HepG2 (cell line): ENCODE data around the gene PFDN5. TPM values are rescaled to one million over a fixed set of nuclear protein-coding genes. Genes with fewer than 3 reads are reported as not detected.

Experiments used
- ATAC-seq: fragments of 200-7000 bp; cut with Tn5 transposase; 3 replicates; pipeline ENCODE4 v1.9.1; 2020; ENCODE audit warnings: mild to moderate bottlenecking, moderate library complexity
- BruUV-seq: library from RNA; stranded (reverse); fragments of 400-500 nt; replicated peaks from 2 replicates; lab custom pipeline; 2021; lab: Mats Ljungman, UMichigan
- CTCF ChIA-PET: fragments of 300-600 bp; formaldehyde crosslinking; extraction: SDS; loops from one replicate; lab custom pipeline; 2021; ENCODE audit warnings: low total read pairs, inconsistent platforms, low intra/inter-chr PET ratio; lab: Yijun Ruan, JAX
- POLR2A ChIA-PET: fragments of 350-600 bp; sonication (Branson Sonifier 250); formaldehyde crosslinking; loops from one replicate; lab custom pipeline; 2020; ENCODE audit warnings: antibody characterized with exemption, inconsistent platforms; lab: Yijun Ruan, JAX
- DNase-seq: peaks from one replicate; pipeline ENCODE4 v3.0.0-alpha.2; 2015; ENCODE audit warnings: low spot score
- FAIRE-seq: peaks from 3 replicates; lab custom pipeline; 2011; peaks lifted over from hg19 to GRCh38; lab: Jason Lieb, UNC
- H2AFZ ChIP-seq: one replicate; pipeline ENCODE4 v1.6.1; 2011; ENCODE audit warnings: low read length, inconsistent platforms
- H3K27ac ChIP-seq: fragments of 300-600 bp; 3 replicates; pipeline ENCODE4 v1.8.0; 2011; ENCODE audit warnings: mixed run types, mild to moderate bottlenecking, mixed read lengths, low read length, inconsistent platforms; ENCODE audit not compliant: insufficient read depth; ENCODE audit errors: extremely low read length
- H3K27me3 ChIP-seq, 2 experiments: fragments of 200-600 bp in 1 of 2; 2 replicates in 1 of 2; 3 replicates in 1 of 2; pipeline versions ENCODE4 v1.6.0 to v1.8.0; 2011; ENCODE audit warnings: low read length in 2 of 2, mild to moderate bottlenecking in 2 of 2, moderate library complexity in 2 of 2, inconsistent platforms in 1 of 2; ENCODE audit not compliant: insufficient read depth in 2 of 2, control insufficient read depth in 1 of 2
- H3K36me3 ChIP-seq, 2 experiments: fragments of 200-600 bp in 1 of 2; replicated peaks in 1 of 2; 2 replicates in 1 of 2; 3 replicates in 1 of 2; pipeline versions ENCODE4 v1.5.1 to v1.8.0; 2011; ENCODE audit warnings: low read length in 2 of 2, inconsistent platforms in 1 of 2; ENCODE audit not compliant: insufficient read depth in 2 of 2, control insufficient read depth in 1 of 2
- H3K4me1 ChIP-seq: 2 replicates; pipeline ENCODE4 v1.5.1; 2012; ENCODE audit warnings: low read length, inconsistent platforms; ENCODE audit not compliant: insufficient read depth
- H3K4me2 ChIP-seq: 2 replicates; pipeline ENCODE4 v1.6.0; 2011; ENCODE audit warnings: low read depth, low read length, inconsistent platforms
- H3K4me3 ChIP-seq, 3 experiments: fragments of 200-600 bp in 1 of 3; sonication (generic), shearing (Covaris generic) in 1 of 3; replicated peaks in 1 of 3; 2 replicates each; pipeline ENCODE4 v1.5.1; 2011 to 2016; ENCODE audit warnings: low read length in 3 of 3, inconsistent platforms in 2 of 3, low read depth in 2 of 3, mild to moderate bottlenecking in 2 of 3, control low read depth in 1 of 3, mixed read lengths in 1 of 3; ENCODE audit not compliant: insufficient read depth in 1 of 3
- H3K79me2 ChIP-seq: one replicate; pipeline ENCODE4 v1.6.1; 2011; ENCODE audit warnings: low read length, inconsistent platforms; ENCODE audit not compliant: insufficient read depth
- H3K9ac ChIP-seq: 2 replicates; pipeline ENCODE4 v1.6.0; 2011; ENCODE audit warnings: mild to moderate bottlenecking, low read depth, low read length, inconsistent platforms; ENCODE audit not compliant: insufficient read depth
- H3K9me3 ChIP-seq: 2 replicates; pipeline ENCODE4 v1.5.1; 2012; ENCODE audit warnings: mild to moderate bottlenecking, low read length
- H4K20me1 ChIP-seq: 2 replicates; pipeline ENCODE4 v1.6.0; 2011; ENCODE audit warnings: inconsistent platforms, mild to moderate bottlenecking, low read length, moderate library complexity; ENCODE audit not compliant: insufficient read depth
- GFI1 ChIP-seq: sonication (generic); formaldehyde crosslinking; IDR thresholded peaks from 2 replicates; pipeline ENCODE4 v1.5.0; 2020; ENCODE audit warnings: missing genetic modification reagents, mild to moderate bottlenecking, borderline replicate concordance
- KDM4B ChIP-seq: sonication (generic); formaldehyde crosslinking; IDR thresholded peaks from 2 replicates; pipeline ENCODE4 v1.4.0; 2020; ENCODE audit warnings: missing genetic modification reagents
- SALL1 ChIP-seq: sonication (generic); formaldehyde crosslinking; IDR thresholded peaks from 2 replicates; pipeline ENCODE4 v1.8.0; 2022; ENCODE audit warnings: mild to moderate bottlenecking, missing genetic modification reagents
- TEAD2 ChIP-seq: sonication (generic); formaldehyde crosslinking; IDR thresholded peaks from 2 replicates; pipeline ENCODE4 v1.9.0; 2021; ENCODE audit warnings: missing genetic modification reagents
- ZFP36L1 ChIP-seq: sonication (generic); formaldehyde crosslinking; IDR thresholded peaks from 2 replicates; pipeline ENCODE4 v1.8.0; 2022; ENCODE audit warnings: mild to moderate bottlenecking, missing genetic modification reagents, moderate library complexity
- ZIK1 ChIP-seq: sonication (generic); formaldehyde crosslinking; IDR thresholded peaks from 2 replicates; pipeline ENCODE4 v1.5.0; 2020; ENCODE audit warnings: mild to moderate bottlenecking, low read depth, missing genetic modification reagents, borderline replicate concordance
- ZNF333 ChIP-seq: sonication (generic); formaldehyde crosslinking; IDR thresholded peaks from 2 replicates; pipeline ENCODE4 v1.4.0; 2020; ENCODE audit warnings: mild to moderate bottlenecking, missing genetic modification reagents, borderline replicate concordance
- ZNF337 ChIP-seq: sonication (generic); formaldehyde crosslinking; IDR thresholded peaks from 2 replicates; pipeline ENCODE4 v1.5.1; 2020; ENCODE audit warnings: missing genetic modification reagents, low read depth, mild to moderate bottlenecking, borderline replicate concordance
- ZNF441 ChIP-seq: sonication (generic); formaldehyde crosslinking; IDR thresholded peaks from 2 replicates; pipeline ENCODE4 v1.7.0; 2021; ENCODE audit warnings: missing genetic modification reagents, borderline replicate concordance
- ZNF773 ChIP-seq: sonication (generic); formaldehyde crosslinking; IDR thresholded peaks from 2 replicates; pipeline ENCODE4 v1.4.0; 2020; ENCODE audit warnings: missing genetic modification reagents, borderline replicate concordance
- ZSCAN25 ChIP-seq: sonication (generic); formaldehyde crosslinking; IDR thresholded peaks from 2 replicates; pipeline ENCODE4 v1.8.0; 2022; ENCODE audit warnings: mild to moderate bottlenecking, missing genetic modification reagents
- ZSCAN30 ChIP-seq: sonication (generic); formaldehyde crosslinking; IDR thresholded peaks from 2 replicates; pipeline ENCODE4 v1.5.0; 2020; ENCODE audit warnings: mild to moderate bottlenecking, missing genetic modification reagents
- WGBS: methylation state at CpG from one replicate; pipeline ENCODE4 v1.1.6; 2017; ENCODE audit warnings: low lambda C conversion rate; 5-methylcytosine and 5-hydroxymethylcytosine counted together
- in situ Hi-C: cut with HindIII; loops from 2 replicates; pipeline ENCODE4 v1.10.0; 2017; ENCODE audit warnings: low pct_unique_long_range_greater_than_20kb; ENCODE audit not compliant: extremely low pct_ligation_motif_present
- intact Hi-C: fragments of 100-400 bp; cut with micrococcal nuclease; formaldehyde crosslinking; loops from one replicate; pipeline ENCODE4 v1.10.0; 2022; ENCODE audit not compliant: unreplicated experiment
- polyA plus RNA-seq, 8 experiments: library from polyadenylated mRNA; depleted of rRNA in 3 of 8; stranded (reverse) in 7 of 8; unstranded in 1 of 8; fragments of >200 nt; fragmentation: Illumina TruSeq in 4 of 8; extraction: Trizol in 4 of 8; gene quantifications; 2 replicates each; pipeline versions ENCODE4 v1.2.1 to v1.2.3, GENCODE V29; 2011 to 2016; ENCODE audit warnings: low read depth in 4 of 8, missing spikeins in 1 of 8, mixed read lengths in 1 of 8; ENCODE audit not compliant: insufficient read depth in 1 of 8
- total RNA-seq, 5 experiments: library from RNA; depleted of rRNA; stranded (reverse); fragments of >200 nt; fragmentation: Illumina TruSeq; extraction: Trizol; gene quantifications; 2 replicates each; pipeline ENCODE4 v1.2.3, GENCODE V29; 2016; ENCODE audit warnings: low read depth in 1 of 5
- TF ChIP-seq, protein P1 (sequence below): sonication (generic); formaldehyde crosslinking; IDR thresholded peaks from 2 replicates; pipeline ENCODE4 v1.8.0; 2022; ENCODE audit warnings: missing genetic modification reagents, mild to moderate bottlenecking, inconsistent platforms, borderline replicate concordance
- TF ChIP-seq, protein P2 (sequence below): IDR thresholded peaks from 2 replicates; pipeline ENCODE4 v1.6.1; 2016
- TF ChIP-seq, protein P3 (sequence below): sonication (generic); formaldehyde crosslinking; IDR thresholded peaks from 2 replicates; pipeline ENCODE4 v1.4.0; 2020; ENCODE audit warnings: missing genetic modification reagents

PFDN5 gene
- total and polyA plus RNA-seq, 2 of the 13 experiments (the other 11 are each of a cell fraction or from before 2014, with no cell fraction given), result 449 to 462 TPM

DNA sequence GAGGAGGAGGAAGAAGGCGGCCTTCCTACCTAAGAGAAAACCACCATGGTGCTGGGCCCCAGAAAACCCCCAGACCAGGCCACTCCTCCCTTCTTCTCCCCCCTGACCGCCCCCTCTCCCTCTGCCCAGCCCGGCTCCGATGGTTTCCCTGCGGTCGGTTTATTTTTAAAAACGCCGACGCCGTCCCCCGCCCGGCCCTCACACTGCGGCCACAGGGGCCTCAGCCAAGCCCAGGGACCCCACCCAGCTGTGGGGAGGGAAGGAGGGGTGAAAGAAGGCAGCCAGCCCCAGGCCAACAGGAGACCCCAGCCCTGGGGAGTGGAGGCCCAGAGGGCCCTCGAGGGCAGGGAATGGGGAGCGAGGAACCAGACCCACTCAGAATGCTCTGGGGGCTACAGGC lies 37.4 kb downstream of the PFDN5 start:
- FAIRE-seq (no peak), DNase-seq (no peak), ATAC-seq (no peak)
- intact Hi-C loops (no loop called here), in situ Hi-C loops (no loop called here)
- no peak overlapping the region for H3K27ac ChIP-seq
- TF ChIP-seq ZNF441 (CRISPR knock-in tag), result no peak
- no peak for TF ChIP-seq ZIK1 (CRISPR knock-in tag)
- TF ChIP-seq ZNF773 (CRISPR knock-in tag), result no peak
- TF ChIP-seq ZSCAN25, result no peak
- no peak for TF ChIP-seq SALL1 (CRISPR knock-in tag)
- TF ChIP-seq, protein P1, sequence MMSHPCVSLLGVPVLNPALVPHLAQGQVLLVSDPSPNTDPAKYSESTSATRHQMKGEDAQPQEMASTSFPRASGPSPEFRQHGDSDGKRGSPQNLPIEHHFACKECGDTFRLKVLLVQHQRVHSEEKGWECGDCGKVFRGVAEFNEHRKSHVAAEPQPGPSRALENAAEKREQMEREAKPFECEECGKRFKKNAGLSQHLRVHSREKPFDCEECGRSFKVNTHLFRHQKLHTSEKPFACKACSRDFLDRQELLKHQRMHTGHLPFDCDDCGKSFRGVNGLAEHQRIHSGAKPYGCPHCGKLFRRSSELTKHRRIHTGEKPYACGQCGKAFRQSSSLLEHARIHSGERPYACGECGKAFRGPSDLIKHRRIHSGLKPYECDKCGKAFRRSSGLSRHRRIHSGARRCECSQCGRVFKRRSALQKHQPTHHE, result no peak
- H2AFZ ChIP-seq, result no peak overlapping the region
- H3K36me3 ChIP-seq, result no peaks in the 10 kb centered on the region
- BruUV-seq, result no TSS peak
- H3K9me3 ChIP-seq, result no peaks in the 10 kb centered on the region
- H3K79me2 ChIP-seq, result no peaks in the 10 kb centered on the region
- peaks cover 14 to 71% of the 10 kb centered on the region in 2 experiments for H3K27me3 ChIP-seq
- peaks cover 3% of the 10 kb centered on the region for H3K4me1 ChIP-seq
- H4K20me1 ChIP-seq, result no peaks in the 10 kb centered on the region
- CTCF ChIA-PET, result no interaction called here
- POLR2A ChIA-PET, result no interaction called here
- H3K4me2 ChIP-seq, result no peak overlapping the region
- 55% methylated on average over 13 of the region's 15 CpGs for WGBS
- H3K4me3 ChIP-seq, result no peak overlapping the region
- no peak overlapping the region for H3K9ac ChIP-seq

DNA sequence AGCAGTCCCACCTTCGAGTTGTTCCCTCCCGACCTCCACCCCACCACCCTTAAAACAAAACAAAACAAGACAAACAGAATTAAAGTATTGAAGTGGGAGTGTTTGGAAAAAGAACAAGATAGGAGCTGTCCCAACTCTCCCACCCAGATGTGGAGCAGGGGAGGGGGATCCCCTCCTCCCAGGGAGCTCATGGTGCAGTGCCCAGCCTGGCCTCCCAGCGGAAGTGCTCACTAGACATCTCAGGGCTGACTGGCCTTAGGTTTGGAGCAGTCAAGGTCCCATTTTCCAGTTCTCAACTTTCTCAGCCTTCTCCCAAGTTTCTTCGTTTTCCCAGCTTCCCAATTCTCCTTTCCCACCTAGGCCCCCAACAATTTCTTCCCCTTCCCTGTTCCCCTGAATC lies 37.9 kb downstream of the PFDN5 start:
- H4K20me1 ChIP-seq, result no peaks in the 10 kb centered on the region
- no peak overlapping the region for H3K27ac ChIP-seq
- ATAC-seq (no peak), DNase-seq (no peak), FAIRE-seq (no peak)
- no peak overlapping the region for H2AFZ ChIP-seq
- intact Hi-C loops, result no loop called here
- no peaks in the 10 kb centered on the region for H3K36me3 ChIP-seq
- in situ Hi-C loops, result no loop called here
- no peak overlapping the region for H3K4me3 ChIP-seq
- TF ChIP-seq GFI1 (CRISPR knock-in tag) (no peak), KDM4B (CRISPR knock-in tag) (no peak), ZSCAN30 (no peak), TEAD2 (no peak), ZNF333 (CRISPR knock-in tag) (no peak), ZFP36L1 (CRISPR knock-in tag) (no peak), ZNF337 (CRISPR knock-in tag) (no peak)
- TF ChIP-seq, protein P2, sequence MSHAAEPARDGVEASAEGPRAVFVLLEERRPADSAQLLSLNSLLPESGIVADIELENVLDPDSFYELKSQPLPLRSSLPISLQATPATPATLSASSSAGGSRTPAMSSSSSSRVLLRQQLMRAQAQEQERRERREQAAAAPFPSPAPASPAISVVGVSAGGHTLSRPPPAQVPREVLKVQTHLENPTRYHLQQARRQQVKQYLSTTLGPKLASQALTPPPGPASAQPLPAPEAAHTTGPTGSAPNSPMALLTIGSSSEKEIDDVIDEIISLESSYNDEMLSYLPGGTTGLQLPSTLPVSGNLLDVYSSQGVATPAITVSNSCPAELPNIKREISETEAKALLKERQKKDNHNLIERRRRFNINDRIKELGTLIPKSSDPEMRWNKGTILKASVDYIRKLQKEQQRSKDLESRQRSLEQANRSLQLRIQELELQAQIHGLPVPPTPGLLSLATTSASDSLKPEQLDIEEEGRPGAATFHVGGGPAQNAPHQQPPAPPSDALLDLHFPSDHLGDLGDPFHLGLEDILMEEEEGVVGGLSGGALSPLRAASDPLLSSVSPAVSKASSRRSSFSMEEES (CRISPR knock-in tag), result no peak
- TF ChIP-seq, protein P3, sequence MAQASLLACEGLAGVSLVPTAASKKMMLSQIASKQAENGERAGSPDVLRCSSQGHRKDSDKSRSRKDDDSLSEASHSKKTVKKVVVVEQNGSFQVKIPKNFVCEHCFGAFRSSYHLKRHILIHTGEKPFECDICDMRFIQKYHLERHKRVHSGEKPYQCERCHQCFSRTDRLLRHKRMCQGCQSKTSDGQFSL (CRISPR knock-in tag), result no peak
- H3K4me1 ChIP-seq, result no peaks in the 10 kb centered on the region; the same call in 1 of the 2 replicates
- BruUV-seq, result no TSS peak
- H3K79me2 ChIP-seq, result no peaks in the 10 kb centered on the region
- no peaks in the 10 kb centered on the region for H3K9me3 ChIP-seq
- H3K27me3 ChIP-seq, result peaks cover 14 to 76% of the 10 kb centered on the region in 2 experiments
- H3K9ac ChIP-seq, result no peak overlapping the region
- 40% methylated on average over 4 of the region's 4 CpGs for WGBS
- H3K4me2 ChIP-seq, result no peak overlapping the region
- ChIA-PET POLR2A (interaction anchor here (2.2 kb wide), 1 partner anchor 12 kb away, joined by 12 read pairs; the partner anchor contains the start of gene AAAS), CTCF (no interaction called here)
